ENCODE data around the gene ZNF107.
"Not testable (repeated sequence)": the region's sequence is repeated elsewhere in the genome, so short reads cannot be mapped to it uniquely, and the experiment has no call there.

Gene ZNF107

DNA sequence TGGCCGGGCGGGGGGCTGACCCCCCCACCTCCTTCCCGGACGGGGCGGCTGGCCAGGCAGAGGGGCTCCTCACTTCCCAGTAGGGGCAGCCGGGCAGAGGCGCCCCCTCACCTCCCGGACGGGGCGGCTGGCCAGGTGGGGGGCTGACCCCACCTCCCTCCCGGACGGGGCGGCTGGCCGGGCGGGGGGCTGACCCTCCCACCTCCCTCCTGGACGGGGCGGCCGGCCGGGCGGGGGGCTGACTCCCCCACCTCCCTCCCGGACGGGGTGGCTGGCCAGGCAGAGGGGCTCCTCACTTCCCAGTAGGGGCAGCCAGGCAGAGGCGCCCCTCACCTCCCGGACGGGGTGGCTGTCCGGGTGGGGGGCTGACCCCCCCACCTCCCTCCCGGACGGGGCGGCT is 72.5 kb downstream of the ZNF107 start:
- FAIRE-seq, result not testable (repeated sequence)

DNA sequence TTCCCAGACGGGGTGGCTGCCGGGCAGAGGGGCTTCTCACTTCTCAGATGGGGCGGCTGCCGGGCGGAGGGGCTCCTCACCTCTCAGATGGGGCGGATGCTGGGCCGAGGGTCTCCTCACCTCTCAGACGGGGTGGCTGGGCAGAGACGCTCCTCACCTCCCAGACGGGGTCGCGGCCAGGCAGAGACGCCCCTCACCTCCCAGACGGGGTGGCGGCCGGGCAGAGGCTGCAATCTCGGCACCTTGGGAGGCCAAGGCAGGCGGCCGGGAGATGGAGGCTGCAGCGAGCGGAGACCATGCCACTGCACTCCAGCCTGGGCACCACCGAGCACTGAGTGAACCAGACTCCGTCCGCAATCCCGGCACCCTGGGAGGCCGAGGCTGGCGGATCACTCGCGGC is 73.0 kb downstream of the ZNF107 start:
- not testable (repeated sequence) for FAIRE-seq

DNA sequence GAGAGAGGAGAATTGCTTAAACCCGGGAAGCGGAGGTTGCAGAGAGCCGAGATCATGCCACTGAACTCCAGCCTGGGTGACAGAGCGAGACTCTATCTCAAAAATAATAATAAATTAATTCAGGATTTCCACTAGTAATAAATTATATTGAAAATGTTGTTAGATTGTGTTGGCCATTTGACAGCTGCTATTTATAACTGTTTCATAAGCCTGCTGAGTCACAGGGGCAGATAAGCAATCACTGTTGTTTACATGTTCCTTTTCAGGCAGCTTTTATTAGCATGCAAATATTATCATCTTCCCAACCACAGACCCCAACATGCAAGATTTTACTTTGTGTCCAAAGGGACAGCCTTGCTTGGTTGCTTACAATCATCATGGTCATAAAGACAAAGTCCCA is 78.7 kb downstream of the ZNF107 start:
- no peak for FAIRE-seq

DNA sequence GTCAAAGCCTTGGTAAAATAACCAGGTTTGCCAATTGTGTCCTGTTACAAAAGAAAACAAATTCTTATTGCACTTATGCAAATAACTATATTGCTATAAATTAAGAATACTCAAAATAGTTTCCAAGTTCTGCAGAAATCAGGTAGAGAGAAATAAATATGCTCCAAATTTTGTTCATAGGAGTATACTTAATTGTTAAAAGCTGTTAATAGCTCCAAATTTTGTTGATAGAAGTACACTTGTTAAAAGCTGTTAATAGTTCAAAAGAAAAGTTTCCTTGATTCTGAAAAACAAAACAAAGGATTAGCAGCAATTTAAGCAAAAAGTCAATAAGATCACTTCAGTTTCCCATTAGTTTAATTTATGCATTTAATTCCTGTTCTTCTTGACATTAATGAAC is 81.9 kb downstream of the ZNF107 start:
- FAIRE-seq, result peak; percentile 23

DNA sequence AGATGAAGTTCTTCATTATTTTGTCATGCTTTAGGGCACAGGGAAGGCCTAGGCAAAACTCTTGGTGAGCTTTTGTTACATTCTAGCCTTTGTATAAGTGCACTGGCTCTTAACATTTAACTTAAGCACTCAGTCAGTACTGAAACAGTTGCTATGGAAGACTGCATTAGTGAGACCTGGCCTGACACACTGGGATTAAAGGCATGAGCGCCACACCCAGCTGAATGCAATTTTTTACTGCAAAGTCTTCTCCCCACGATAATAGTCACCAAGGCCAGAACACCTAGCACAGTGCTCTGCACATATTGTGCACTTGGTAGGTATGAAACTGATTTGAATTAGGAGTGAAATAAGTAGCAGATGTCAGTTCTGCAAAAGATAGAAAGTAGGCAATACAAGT is 87.1 kb downstream of the ZNF107 start:
- no peak for FAIRE-seq

DNA sequence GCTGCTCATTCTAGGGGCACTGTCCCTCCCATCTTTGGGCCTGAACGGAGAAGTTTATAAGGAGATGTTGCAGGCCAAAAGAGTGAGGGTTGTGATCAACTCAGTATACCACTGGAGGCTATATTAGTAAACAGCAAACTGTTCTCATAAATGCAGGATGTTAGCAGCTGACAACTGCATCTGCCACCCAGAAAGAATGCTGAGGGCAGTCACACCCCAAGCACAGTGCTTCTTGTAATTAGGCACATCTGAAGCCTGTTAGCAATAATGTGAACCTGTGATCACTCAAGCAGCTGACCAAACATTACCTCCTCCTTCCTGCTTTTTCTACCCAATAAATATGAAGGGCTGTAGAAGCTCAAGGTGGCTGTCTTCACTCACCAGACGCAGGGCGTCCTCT is 89.9 kb downstream of the ZNF107 start:
- FAIRE-seq, result no peak

DNA sequence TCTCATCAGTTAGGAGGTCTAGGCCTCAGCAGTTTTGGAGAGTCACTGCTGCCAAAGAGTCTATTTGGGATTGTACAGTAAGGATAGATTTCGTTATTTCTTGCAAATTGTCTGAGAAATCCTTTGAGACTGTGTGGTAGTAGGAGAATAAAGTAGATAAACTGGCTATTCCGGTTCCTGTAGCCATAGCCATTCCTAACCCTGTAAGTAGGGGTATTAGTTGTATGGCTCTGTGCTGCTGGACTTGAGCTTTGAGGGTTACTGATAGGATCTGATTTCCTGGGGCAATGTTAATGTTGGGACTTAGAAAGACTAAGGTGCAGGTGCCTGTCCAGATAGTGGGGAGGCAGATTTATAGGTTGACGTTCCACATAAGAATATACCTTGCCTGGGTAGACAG is 92.2 kb downstream of the ZNF107 start:
- no peak for FAIRE-seq

Data from G401.6 (cell line).